H9 (cell line): ENCODE data around the gene XPO1. TPM values are rescaled to one million over a fixed set of nuclear protein-coding genes. Genes with fewer than 3 reads are reported as not detected.

Experiments
- DNase-seq: peaks from one replicate; pipeline ENCODE4 v3.0.0-alpha.2; 2017
- H2AFZ ChIP-seq: one replicate; pipeline ENCODE4 v1.6.1; 2013; ENCODE audit warnings: mild to moderate bottlenecking, low read length, control low read depth, moderate library complexity
- H2AK5ac ChIP-seq: 2 replicates; pipeline ENCODE4 v1.6.1; 2013; ENCODE audit warnings: low read length, control low read depth, mixed read lengths; ENCODE audit not compliant: insufficient read length
- H2BK120ac ChIP-seq: one replicate; pipeline ENCODE4 v1.6.1; 2013; ENCODE audit warnings: low read depth, mild to moderate bottlenecking, low read length, control low read depth, inconsistent platforms; ENCODE audit not compliant: poor library complexity, severe bottlenecking
- H2BK12ac ChIP-seq: 2 replicates; pipeline ENCODE4 v1.6.1; 2013; ENCODE audit warnings: low read length, control low read depth, mixed read lengths, low read depth; ENCODE audit not compliant: insufficient read length
- H2BK15ac ChIP-seq: 2 replicates; pipeline ENCODE4 v1.6.1; 2013; ENCODE audit warnings: low read depth, low read length, control low read depth
- H2BK20ac ChIP-seq: one replicate; pipeline ENCODE4 v1.6.1; 2013; ENCODE audit warnings: low read depth, mild to moderate bottlenecking, low read length, control low read depth, inconsistent platforms; ENCODE audit not compliant: poor library complexity, severe bottlenecking
- H2BK5ac ChIP-seq: 2 replicates; pipeline ENCODE4 v1.6.1; 2013; ENCODE audit warnings: low read length, control low read depth, mixed read lengths; ENCODE audit not compliant: insufficient read length
- H3K14ac ChIP-seq: 2 replicates; pipeline ENCODE4 v1.6.1; 2013; ENCODE audit warnings: low read length, control low read depth; ENCODE audit not compliant: insufficient read depth
- H3K18ac ChIP-seq: 2 replicates; pipeline ENCODE4 v1.6.1; 2013; ENCODE audit warnings: low read depth, mild to moderate bottlenecking, mixed read lengths, low read length, control low read depth; ENCODE audit not compliant: insufficient read length
- H3K23ac ChIP-seq: 2 replicates; pipeline ENCODE4 v1.6.1; 2013; ENCODE audit warnings: low read length, control low read depth, mixed read lengths, low read depth; ENCODE audit not compliant: insufficient read length
- H3K23me2 ChIP-seq: 2 replicates; pipeline ENCODE4 v1.6.1; 2013; ENCODE audit warnings: low read depth, mild to moderate bottlenecking, mixed read lengths, low read length, control low read depth; ENCODE audit not compliant: insufficient read length, poor library complexity, severe bottlenecking
- H3K27ac ChIP-seq: 2 replicates; pipeline ENCODE4 v1.5.1; 2013; ENCODE audit warnings: low read length, control low read depth, mixed read lengths, low read depth; ENCODE audit not compliant: insufficient read length
- H3K27me3 ChIP-seq: 2 replicates; pipeline ENCODE4 v1.6.1; 2013; ENCODE audit warnings: low read length, control low read depth, inconsistent platforms; ENCODE audit not compliant: insufficient read depth
- H3K4ac ChIP-seq: 2 replicates; pipeline ENCODE4 v1.6.1; 2013; ENCODE audit warnings: low read depth, mild to moderate bottlenecking, control low read depth, inconsistent platforms, low read length, moderate library complexity
- H3K4me1 ChIP-seq: 2 replicates; pipeline ENCODE4 v1.6.1; 2013; ENCODE audit warnings: low read length, control low read depth, inconsistent platforms; ENCODE audit not compliant: insufficient read depth
- H3K4me2 ChIP-seq: 2 replicates; pipeline ENCODE4 v1.6.1; 2013; ENCODE audit warnings: low read length, control low read depth, mixed read lengths; ENCODE audit not compliant: insufficient read length, insufficient read depth
- H3K56ac ChIP-seq: 2 replicates; pipeline ENCODE4 v1.6.1; 2013; ENCODE audit warnings: low read depth, mild to moderate bottlenecking, mixed read lengths, low read length, control low read depth; ENCODE audit not compliant: insufficient read length
- H3K79me1 ChIP-seq: 2 replicates; pipeline ENCODE4 v1.6.1; 2013; ENCODE audit warnings: low read depth, mild to moderate bottlenecking, moderate library complexity, low read length, control low read depth, inconsistent platforms; ENCODE audit not compliant: insufficient read depth, poor library complexity, severe bottlenecking
- H3K79me2 ChIP-seq: 2 replicates; pipeline ENCODE4 v1.6.1; 2013; ENCODE audit warnings: low read length, control low read depth, inconsistent platforms; ENCODE audit not compliant: insufficient read depth
- H3K9ac ChIP-seq: 2 replicates; pipeline ENCODE4 v1.6.1; 2013; ENCODE audit warnings: low read length, control low read depth, mixed read lengths; ENCODE audit not compliant: insufficient read length; ENCODE audit errors: extremely low read depth
- H3K9me3 ChIP-seq: one replicate; pipeline ENCODE4 v1.6.1; 2013; ENCODE audit warnings: low read depth, low read length, inconsistent platforms; ENCODE audit not compliant: control insufficient read depth
- H3T11ph ChIP-seq: one replicate; pipeline ENCODE4 v1.6.1; 2013; ENCODE audit warnings: mild to moderate bottlenecking, low read length, control low read depth, inconsistent platforms
- H4K20me1 ChIP-seq: one replicate; pipeline ENCODE4 v1.6.1; 2013; ENCODE audit not compliant: control insufficient read depth, insufficient read length, insufficient read depth
- H4K5ac ChIP-seq: 2 replicates; pipeline ENCODE4 v1.6.1; 2013; ENCODE audit warnings: low read depth, mild to moderate bottlenecking, mixed read lengths, low read length, control low read depth; ENCODE audit not compliant: insufficient read length
- H4K8ac ChIP-seq: replicated peaks from 2 replicates; pipeline ENCODE4 v1.6.1; 2013; ENCODE audit warnings: low read length, control low read depth, mixed read lengths, low read depth; ENCODE audit not compliant: insufficient read length
- H4K91ac ChIP-seq: 2 replicates; pipeline ENCODE4 v1.6.1; 2013; ENCODE audit warnings: low read depth, mild to moderate bottlenecking, moderate library complexity, mixed read lengths, low read length, control low read depth; ENCODE audit not compliant: insufficient read length
- H3K27ac Mint-ChIP-seq, 3 experiments: 2 replicates in 2 of 3; 3 replicates in 1 of 3; pipeline ENCODE4 v1.8.0; 2020 to 2021; ENCODE audit warnings: mixed read lengths in 3 of 3, mild to moderate bottlenecking in 1 of 3, moderate library complexity in 1 of 3
- H3K27me3 Mint-ChIP-seq: 2 replicates; pipeline ENCODE4 v1.8.0; 2021; ENCODE audit warnings: low read depth, mild to moderate bottlenecking, moderate library complexity, mixed read lengths
- H3K36me3 Mint-ChIP-seq, 3 experiments: 2 replicates in 2 of 3; 3 replicates in 1 of 3; pipeline ENCODE4 v1.8.0; 2020 to 2021; ENCODE audit warnings: low read depth in 3 of 3, mixed read lengths in 3 of 3; ENCODE audit not compliant: insufficient read depth in 1 of 3
- H3K4me1 Mint-ChIP-seq, 2 experiments: 2 replicates each; pipeline ENCODE4 v1.8.0; 2020; ENCODE audit warnings: mixed read lengths in 2 of 2
- H3K4me3 Mint-ChIP-seq, 2 experiments: 2 replicates in 1 of 2; 3 replicates in 1 of 2; pipeline ENCODE4 v1.8.0; 2020 to 2021; ENCODE audit warnings: mild to moderate bottlenecking in 2 of 2, mixed read lengths in 2 of 2, moderate library complexity in 1 of 2
- H3K9me3 Mint-ChIP-seq, 2 experiments: 2 replicates in 1 of 2; 3 replicates in 1 of 2; pipeline ENCODE4 v1.8.0; 2020; ENCODE audit warnings: mild to moderate bottlenecking in 2 of 2, mixed read lengths in 2 of 2, moderate library complexity in 1 of 2
- whole genome bisulfite sequencing: extraction: QIAGEN DNeasy Blood & Tissue Kit; methylation state at CpG from one replicate; pipeline ENCODE4 v1.1.7; 2013; ENCODE audit warnings: missing lambda C conversion rate, low lambda C conversion rate, mixed read lengths; ENCODE audit not compliant: insufficient read length; ENCODE audit errors: extremely low coverage; 5-methylcytosine and 5-hydroxymethylcytosine counted together
- total RNA-seq: library from RNA; stranded (reverse); gene quantifications from 2 replicates; pipeline ENCODE4 v1.2.1, GENCODE V29; 2021
- TF ChIP-seq, protein P1 (sequence below): fragments of 200-600 bp; sonication (generic); conservative IDR thresholded peaks from 3 replicates; pipeline ENCODE4 v1.8.0; 2021; ENCODE audit warnings: antibody characterized with exemption, mild to moderate bottlenecking

The XPO1 gene
- total RNA-seq, 1 experiment from 2014 or later, result 320 TPM

DNA sequence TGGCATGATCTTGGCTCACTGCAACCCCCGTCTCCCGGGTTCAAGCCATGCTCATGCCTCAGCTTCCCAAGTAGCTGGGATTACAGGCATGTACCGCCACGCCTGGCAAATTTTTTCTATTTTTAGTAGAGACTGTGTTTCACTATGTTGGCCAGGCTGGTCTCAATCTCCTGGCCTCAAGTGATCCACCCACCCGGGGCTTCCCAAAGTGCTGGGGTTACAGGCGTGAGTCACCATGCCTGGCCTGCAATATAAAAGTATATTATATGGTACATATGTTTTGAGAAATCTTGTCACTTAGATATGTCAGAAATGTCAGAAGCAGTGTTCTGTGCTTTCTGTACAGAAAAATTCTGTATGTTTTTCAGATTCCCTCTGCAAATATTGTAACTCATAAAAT is 19.2 kb upstream of the XPO1 start:
- H4K8ac ChIP-seq, result no peak overlapping the region
- no peak overlapping the region for H2BK15ac ChIP-seq
- H3K4me3 Mint-ChIP-seq, result no peak overlapping the region
- no peak overlapping the region for H4K91ac ChIP-seq
- TF ChIP-seq, protein P1, sequence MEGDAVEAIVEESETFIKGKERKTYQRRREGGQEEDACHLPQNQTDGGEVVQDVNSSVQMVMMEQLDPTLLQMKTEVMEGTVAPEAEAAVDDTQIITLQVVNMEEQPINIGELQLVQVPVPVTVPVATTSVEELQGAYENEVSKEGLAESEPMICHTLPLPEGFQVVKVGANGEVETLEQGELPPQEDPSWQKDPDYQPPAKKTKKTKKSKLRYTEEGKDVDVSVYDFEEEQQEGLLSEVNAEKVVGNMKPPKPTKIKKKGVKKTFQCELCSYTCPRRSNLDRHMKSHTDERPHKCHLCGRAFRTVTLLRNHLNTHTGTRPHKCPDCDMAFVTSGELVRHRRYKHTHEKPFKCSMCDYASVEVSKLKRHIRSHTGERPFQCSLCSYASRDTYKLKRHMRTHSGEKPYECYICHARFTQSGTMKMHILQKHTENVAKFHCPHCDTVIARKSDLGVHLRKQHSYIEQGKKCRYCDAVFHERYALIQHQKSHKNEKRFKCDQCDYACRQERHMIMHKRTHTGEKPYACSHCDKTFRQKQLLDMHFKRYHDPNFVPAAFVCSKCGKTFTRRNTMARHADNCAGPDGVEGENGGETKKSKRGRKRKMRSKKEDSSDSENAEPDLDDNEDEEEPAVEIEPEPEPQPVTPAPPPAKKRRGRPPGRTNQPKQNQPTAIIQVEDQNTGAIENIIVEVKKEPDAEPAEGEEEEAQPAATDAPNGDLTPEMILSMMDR, result no peak
- no peak overlapping the region for H2BK120ac ChIP-seq
- H3K9me3 ChIP-seq, result no peaks in the 10 kb centered on the region
- H2BK20ac ChIP-seq, result no peak overlapping the region
- H3K9me3 Mint-ChIP-seq, result no peaks in the 10 kb centered on the region
- H3K27ac Mint-ChIP-seq, result no peak overlapping the region
- H2BK12ac ChIP-seq, result no peak overlapping the region
- H3K9ac ChIP-seq, result no peak overlapping the region
- H3K56ac ChIP-seq, result no peak overlapping the region
- no peaks in the 10 kb centered on the region for H3K79me1 ChIP-seq
- WGBS, result no CpG with 5 or more reads among the region's 6 CpGs
- H4K20me1 ChIP-seq, result no peaks in the 10 kb centered on the region
- no peaks in the 10 kb centered on the region; a peak in 1 of 4 replicates for H3K4me1 Mint-ChIP-seq
- no peak for DNase-seq
- no peak overlapping the region for H3K4ac ChIP-seq
- no peak overlapping the region for H3K14ac ChIP-seq
- H3K79me2 ChIP-seq, result no peaks in the 10 kb centered on the region
- H2BK5ac ChIP-seq, result no peak overlapping the region
- no peak overlapping the region for H3K23ac ChIP-seq
- no peak overlapping the region for H3K27ac ChIP-seq
- no peak overlapping the region for H3K18ac ChIP-seq
- no peaks in the 10 kb centered on the region for H3K27me3 Mint-ChIP-seq
- H3K4me2 ChIP-seq, result no peak overlapping the region
- no peaks in the 10 kb centered on the region for H3K23me2 ChIP-seq
- no peak overlapping the region for H3T11ph ChIP-seq
- no peak overlapping the region for H2AK5ac ChIP-seq
- no peaks in the 10 kb centered on the region; a peak in 1 of 7 replicates for H3K36me3 Mint-ChIP-seq
- H3K27me3 ChIP-seq, result no peaks in the 10 kb centered on the region
- H4K5ac ChIP-seq, result no peak overlapping the region
- no peaks in the 10 kb centered on the region for H3K4me1 ChIP-seq
- no peak overlapping the region for H2AFZ ChIP-seq
